Measurements from ENCODE around the gene SSH2. TPM values are rescaled to one million over a fixed set of nuclear protein-coding genes. Genes with fewer than 3 reads are reported as not detected.

Gene SSH2
- total RNA-seq, 1 donor from 2014 or later: 12.2 TPM

DNA sequence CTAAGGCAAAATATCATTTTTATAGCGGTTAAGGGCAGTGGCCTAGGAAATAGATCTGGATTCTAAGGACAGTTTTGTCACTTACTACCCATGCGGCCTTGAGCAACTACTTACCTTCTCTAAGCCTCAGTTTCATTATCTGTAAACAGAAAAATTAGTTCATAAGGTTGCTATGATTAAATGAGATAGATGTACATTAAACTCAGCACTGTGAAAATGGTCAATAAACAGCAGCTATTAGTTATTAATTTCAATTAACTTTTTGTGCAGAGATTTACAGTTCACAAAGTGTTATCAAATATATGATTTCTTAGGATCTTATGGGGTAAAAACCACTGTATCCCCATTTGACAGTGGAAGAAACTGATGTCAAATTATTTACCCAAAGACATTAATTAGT is 171.8 kb downstream of the SSH2 start:
- Histone ChIP-seq H4K20me1 (ENCODE audit: low read depth) (peaks cover 17% of the 10 kb centered on the region), H3K27ac (no peak overlapping the region), H3K27me3 (peaks cover 15% of the 10 kb centered on the region), H3K4me2 (no peak overlapping the region), H3K4me1 (peaks cover 8% of the 10 kb centered on the region), H3K4me3 (no peak overlapping the region), H3F3A (ENCODE audit: low read depth) (peaks cover 32% of the 10 kb centered on the region), H3K9ac (no peak overlapping the region), H3K9me3 (ENCODE audit: low read depth) (no peaks in the 10 kb centered on the region), H3K79me2 (ENCODE audit: low read depth) (peaks cover 12% of the 10 kb centered on the region), H2AFZ (replicated peaks) (no peak overlapping the region), H3K36me3 (no peaks in the 10 kb centered on the region)
- H3K27me3 Mint-ChIP-seq (ENCODE audit: insufficient read depth, low read depth): no peaks in the 10 kb centered on the region
- no peaks in the 10 kb centered on the region for H3K36me3 Mint-ChIP-seq
- TF ChIP-seq, protein P1, sequence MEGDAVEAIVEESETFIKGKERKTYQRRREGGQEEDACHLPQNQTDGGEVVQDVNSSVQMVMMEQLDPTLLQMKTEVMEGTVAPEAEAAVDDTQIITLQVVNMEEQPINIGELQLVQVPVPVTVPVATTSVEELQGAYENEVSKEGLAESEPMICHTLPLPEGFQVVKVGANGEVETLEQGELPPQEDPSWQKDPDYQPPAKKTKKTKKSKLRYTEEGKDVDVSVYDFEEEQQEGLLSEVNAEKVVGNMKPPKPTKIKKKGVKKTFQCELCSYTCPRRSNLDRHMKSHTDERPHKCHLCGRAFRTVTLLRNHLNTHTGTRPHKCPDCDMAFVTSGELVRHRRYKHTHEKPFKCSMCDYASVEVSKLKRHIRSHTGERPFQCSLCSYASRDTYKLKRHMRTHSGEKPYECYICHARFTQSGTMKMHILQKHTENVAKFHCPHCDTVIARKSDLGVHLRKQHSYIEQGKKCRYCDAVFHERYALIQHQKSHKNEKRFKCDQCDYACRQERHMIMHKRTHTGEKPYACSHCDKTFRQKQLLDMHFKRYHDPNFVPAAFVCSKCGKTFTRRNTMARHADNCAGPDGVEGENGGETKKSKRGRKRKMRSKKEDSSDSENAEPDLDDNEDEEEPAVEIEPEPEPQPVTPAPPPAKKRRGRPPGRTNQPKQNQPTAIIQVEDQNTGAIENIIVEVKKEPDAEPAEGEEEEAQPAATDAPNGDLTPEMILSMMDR (IDR thresholded peaks at IDR 0.05): no peak
- no peak for TF ChIP-seq EZH2 (IDR thresholded peaks at IDR 0.05)
- TF ChIP-seq EZH2phosphoT487 (IDR thresholded peaks at IDR 0.05): no peak
- no peak for DNase-seq (ENCODE audit: low spot score)
- no peak overlapping the region for H3K27ac Mint-ChIP-seq
- H3K4me3 Mint-ChIP-seq: no peak overlapping the region
- H3K9me3 Mint-ChIP-seq: no peaks in the 10 kb centered on the region
- H3K4me1 Mint-ChIP-seq: peaks cover 11% of the 10 kb centered on the region

DNA sequence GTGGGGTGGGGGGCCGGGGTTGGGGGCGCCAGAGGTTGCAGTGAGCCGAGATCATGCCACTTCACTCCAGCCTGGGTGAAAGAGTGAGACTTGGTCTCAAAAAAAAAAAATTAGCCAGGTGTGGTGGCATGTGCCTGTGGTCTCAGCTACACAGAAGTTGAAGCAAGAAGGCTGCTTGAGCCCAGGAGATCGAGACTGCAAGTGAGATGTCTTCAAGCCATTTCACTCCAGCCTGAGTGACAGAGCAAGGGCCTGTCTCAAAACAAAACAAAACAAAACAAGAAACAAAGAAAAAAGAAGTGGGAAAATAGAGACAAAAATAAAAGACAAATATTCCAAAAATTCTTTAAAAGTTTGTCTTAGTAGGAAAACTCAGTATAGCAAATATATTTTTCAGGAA is 172.2 kb downstream of the SSH2 start:
- H3K4me1 Mint-ChIP-seq: peaks cover 11% of the 10 kb centered on the region
- H3K27ac ChIP-seq: no peak overlapping the region
- no peaks in the 10 kb centered on the region for H3K9me3 ChIP-seq (ENCODE audit: low read depth)
- peaks cover 8% of the 10 kb centered on the region for H3K4me1 ChIP-seq
- peaks cover 12% of the 10 kb centered on the region for H3K79me2 ChIP-seq (ENCODE audit: low read depth)
- H3K4me2 ChIP-seq: no peak overlapping the region
- no peaks in the 10 kb centered on the region for H3K27me3 Mint-ChIP-seq (ENCODE audit: insufficient read depth, low read depth)
- no peaks in the 10 kb centered on the region for H3K36me3 ChIP-seq
- H3K27me3 ChIP-seq: peaks cover 15% of the 10 kb centered on the region
- H3K27ac Mint-ChIP-seq: no peak overlapping the region
- TF ChIP-seq EZH2phosphoT487 (IDR thresholded peaks at IDR 0.05): no peak
- no peak for TF ChIP-seq EZH2 (IDR thresholded peaks at IDR 0.05)
- TF ChIP-seq, protein P1 (IDR thresholded peaks at IDR 0.05): no peak
- H3K9me3 Mint-ChIP-seq: no peaks in the 10 kb centered on the region
- no peak overlapping the region for H3K4me3 Mint-ChIP-seq
- no peak overlapping the region for H2AFZ ChIP-seq (replicated peaks)
- DNase-seq (ENCODE audit: low spot score): no peak
- H3F3A ChIP-seq (ENCODE audit: low read depth): peaks cover 32% of the 10 kb centered on the region
- H3K4me3 ChIP-seq: no peak overlapping the region
- no peaks in the 10 kb centered on the region for H3K36me3 Mint-ChIP-seq
- no peak overlapping the region for H3K9ac ChIP-seq
- H4K20me1 ChIP-seq (ENCODE audit: low read depth): peaks cover 17% of the 10 kb centered on the region

DNA sequence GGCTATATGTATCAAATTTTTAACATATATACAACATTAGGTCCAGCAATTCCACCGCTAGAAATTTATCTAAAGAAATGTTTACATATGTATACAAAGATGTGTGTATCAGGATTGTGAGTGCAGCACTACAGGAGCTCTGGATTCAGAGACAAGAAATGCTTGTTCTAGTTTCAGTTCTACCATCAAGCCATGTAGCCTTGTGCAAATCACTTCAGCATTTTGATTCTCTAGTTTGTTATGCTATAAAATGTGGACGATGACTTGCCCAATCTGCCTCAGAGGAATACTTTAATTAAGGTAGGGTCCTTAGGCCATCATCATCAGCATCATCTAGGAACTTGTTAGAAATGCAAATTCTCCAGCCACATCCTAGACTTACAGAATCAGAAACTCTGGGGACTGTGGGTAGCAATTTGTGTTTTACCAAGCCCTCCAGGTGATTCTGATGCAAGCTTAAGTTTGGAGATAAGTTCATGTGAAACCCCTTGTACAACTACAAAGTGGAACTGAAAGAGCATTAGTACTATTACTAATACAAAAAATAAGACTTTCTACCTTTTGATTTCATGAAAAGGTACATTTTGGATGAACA is 176.1 kb downstream of the SSH2 start:
- Histone ChIP-seq H3F3A (ENCODE audit: low read depth) (no peaks in the 10 kb centered on the region), H3K9ac (no peak overlapping the region), H3K27me3 (peaks cover 1% of the 10 kb centered on the region), H3K4me1 (no peaks in the 10 kb centered on the region), H3K36me3 (no peaks in the 10 kb centered on the region), H3K9me3 (ENCODE audit: low read depth) (no peaks in the 10 kb centered on the region), H2AFZ (replicated peaks) (no peak overlapping the region), H4K20me1 (ENCODE audit: low read depth) (no peaks in the 10 kb centered on the region), H3K27ac (no peak overlapping the region), H3K4me2 (no peak overlapping the region), H3K4me3 (no peak overlapping the region), H3K79me2 (ENCODE audit: low read depth) (peaks cover 4% of the 10 kb centered on the region)
- DNase-seq (ENCODE audit: low spot score): no peak
- Mint-ChIP-seq H3K4me1 (no peaks in the 10 kb centered on the region), H3K4me3 (no peak overlapping the region), H3K27ac (no peak overlapping the region), H3K36me3 (no peaks in the 10 kb centered on the region), H3K27me3 (ENCODE audit: insufficient read depth, low read depth) (peaks cover 3% of the 10 kb centered on the region), H3K9me3 (no peaks in the 10 kb centered on the region)
- TF ChIP-seq, protein P1 (IDR thresholded peaks at IDR 0.05): no peak
- no peak for TF ChIP-seq EZH2phosphoT487 (IDR thresholded peaks at IDR 0.05)
- TF ChIP-seq EZH2 (IDR thresholded peaks at IDR 0.05): no peak

Data from neural progenitor cell (in vitro differentiated cells).